Neural crest cell (in vitro differentiated cells): ENCODE measurements around the gene MSTN. TPM values are rescaled to one million over a fixed set of nuclear protein-coding genes. Genes with fewer than 3 reads are reported as not detected.

ENCODE experiments used
- DNase-seq: peaks from one replicate; pipeline ENCODE4 v3.0.0; 2021; ENCODE audit warnings: low read depth, mixed read lengths, low spot score
- H3K27ac Mint-ChIP-seq: one replicate; pipeline ENCODE4 v1.8.0; 2021; ENCODE audit warnings: mild to moderate bottlenecking, mixed read lengths; ENCODE audit not compliant: unreplicated experiment
- H3K27me3 Mint-ChIP-seq: 2 replicates; pipeline ENCODE4 v1.8.0; 2021; ENCODE audit warnings: low read depth, mild to moderate bottlenecking, mixed read lengths
- H3K36me3 Mint-ChIP-seq: 2 replicates; pipeline ENCODE4 v1.8.0; 2021; ENCODE audit warnings: low read depth, mild to moderate bottlenecking, mixed read lengths
- H3K4me1 Mint-ChIP-seq: 2 replicates; pipeline ENCODE4 v1.8.0; 2021; ENCODE audit warnings: mixed read lengths
- H3K4me3 Mint-ChIP-seq: one replicate; pipeline ENCODE4 v1.8.0; 2021; ENCODE audit warnings: mild to moderate bottlenecking, mixed read lengths
- H3K9me3 Mint-ChIP-seq: 2 replicates; pipeline ENCODE4 v1.8.0; 2021; ENCODE audit warnings: mixed read lengths
- CTCF ChIP-seq: fragments of 200-600 bp; sonication (generic); conservative IDR thresholded peaks from 2 replicates; pipeline ENCODE4 v1.5.0; 2021; ENCODE audit warnings: antibody characterized with exemption, mild to moderate bottlenecking
- total RNA-seq: library from RNA; stranded (reverse); gene quantifications from 2 replicates; pipeline ENCODE4 v1.2.1, GENCODE V29; 2021

MSTN gene
- total RNA-seq, 1 donor from 2014 or later = 0.35 TPM

GRCh38 chr2:190094316-190094871 is 31.9 kb upstream of the MSTN start:
- Mint-ChIP-seq H3K4me1 (no peaks in the 10 kb centered on the region), H3K27me3 (no peaks in the 10 kb centered on the region), H3K9me3 (peaks cover 10% of the 10 kb centered on the region), H3K36me3 (peaks cover 2% of the 10 kb centered on the region), H3K4me3 (no peak overlapping the region), H3K27ac (no peak overlapping the region)
- no peak for TF ChIP-seq CTCF
- DNase-seq = no peak

GRCh38 chr2:190093793-190094192 is 31.3 kb upstream of the MSTN start:
- H3K27me3 Mint-ChIP-seq = no peaks in the 10 kb centered on the region
- no peak for TF ChIP-seq CTCF
- no peak for DNase-seq
- H3K36me3 Mint-ChIP-seq = no peaks in the 10 kb centered on the region
- H3K4me1 Mint-ChIP-seq = no peaks in the 10 kb centered on the region
- peaks cover 6% of the 10 kb centered on the region for H3K9me3 Mint-ChIP-seq
- H3K4me3 Mint-ChIP-seq = no peak overlapping the region
- no peak overlapping the region for H3K27ac Mint-ChIP-seq

- no peaks in the 10 kb centered on the region for H3K9me3 Mint-ChIP-seq
- no peak for TF ChIP-seq CTCF
- no peaks in the 10 kb centered on the region for H3K36me3 Mint-ChIP-seq
- no peak for DNase-seq
- no peaks in the 10 kb centered on the region for H3K27me3 Mint-ChIP-seq
- no peak overlapping the region for H3K4me3 Mint-ChIP-seq
- H3K4me1 Mint-ChIP-seq = no peaks in the 10 kb centered on the region
- H3K27ac Mint-ChIP-seq = no peak overlapping the region
These were observed 27.6 kb upstream of the MSTN start for GRCh38 chr2:190090148-190090547.

- Mint-ChIP-seq H3K27ac (no peak overlapping the region), H3K36me3 (no peaks in the 10 kb centered on the region), H3K4me1 (no peaks in the 10 kb centered on the region), H3K27me3 (no peaks in the 10 kb centered on the region), H3K9me3 (no peaks in the 10 kb centered on the region), H3K4me3 (no peak overlapping the region)
- peak; percentile 88 for TF ChIP-seq CTCF
- peak; percentile 48 for DNase-seq
These were observed 26.4 kb upstream of the MSTN start for GRCh38 chr2:190088917-190089316.

- H3K9me3 Mint-ChIP-seq = no peaks in the 10 kb centered on the region
These were observed 22.2 kb upstream of the MSTN start for GRCh38 chr2:190084704-190085103.

More at GRCh38 chr2:190084704-190085103, 22.2 kb upstream of the MSTN start:
- Mint-ChIP-seq H3K36me3 (no peaks in the 10 kb centered on the region), H3K4me1 (no peaks in the 10 kb centered on the region), H3K27ac (no peak overlapping the region), H3K4me3 (no peak overlapping the region), H3K27me3 (no peaks in the 10 kb centered on the region)
- DNase-seq = no peak
- peak; percentile 15 for TF ChIP-seq CTCF
